Hair follicle dermal papilla cell (primary cell): ENCODE results near the gene HMX1. TPM values are rescaled to one million over a fixed set of nuclear protein-coding genes. Genes with fewer than 3 reads are reported as not detected.

Source experiments
- total RNA-seq: library from RNA; depleted of rRNA; stranded (reverse); fragments of >200 nt; gene quantifications from 2 replicates; pipeline ENCODE4 v1.2.3, GENCODE V29; 2012

The HMX1 gene
- total RNA-seq, result 0.16 TPM in 1 of 2 replicates, not detected in the other

GRCh38 chr4:8871417-8872401 is at the start of gene HMX1:
HMX1 (minus strand) TSS chr4:8871839; CDS start chr4:8871614, 225 bp downstream.

